H1 (cell line): ENCODE measurements around the gene FOXN3. TPM values are rescaled to one million over a fixed set of nuclear protein-coding genes. Genes with fewer than 3 reads are reported as not detected.

Experiments used
- EGR1 ChIP-seq: IDR thresholded peaks from 2 replicates; pipeline ENCODE4 v1.6.1; 2011; ENCODE audit warnings: low read depth, low read length, borderline replicate concordance
- PHF8 ChIP-seq: fragments of 200-600 bp; sonication (generic); conservative IDR thresholded peaks from 2 replicates; pipeline ENCODE4 v1.7.1; 2012; ENCODE audit warnings: low read depth, mild to moderate bottlenecking, inconsistent platforms, low read length, moderate library complexity
- polyA plus RNA-seq, 7 experiments: library from polyadenylated mRNA; depleted of rRNA in 3 of 7; stranded (reverse) in 5 of 7; unstranded in 2 of 7; fragments of >200 nt in 5 of 7; fragments of 200-250 nt in 2 of 7; gene quantifications; 1 replicate in 5 of 7; 2 replicates in 1 of 7; 4 replicates in 1 of 7; pipeline versions ENCODE4 v1.2.1 to v1.2.3, GENCODE V29; 2011 to 2013; ENCODE audit warnings: missing spikeins in 2 of 7, mixed read lengths in 2 of 7
- total RNA-seq: library from RNA; stranded (reverse); fragmentation: NEBNext Ultra II Directional; extraction: Animal tissue kit (Norgen Biotek cat#: 25700); gene quantifications from 2 replicates; pipeline ENCODE4 v1.2.1, GENCODE V29; 2021

Gene FOXN3
- total and polyA plus RNA-seq, 2 of the 8 experiments (the other 6 are each of a cell fraction or from before 2014, with no cell fraction given): 52.6 to 178 TPM

DNA sequence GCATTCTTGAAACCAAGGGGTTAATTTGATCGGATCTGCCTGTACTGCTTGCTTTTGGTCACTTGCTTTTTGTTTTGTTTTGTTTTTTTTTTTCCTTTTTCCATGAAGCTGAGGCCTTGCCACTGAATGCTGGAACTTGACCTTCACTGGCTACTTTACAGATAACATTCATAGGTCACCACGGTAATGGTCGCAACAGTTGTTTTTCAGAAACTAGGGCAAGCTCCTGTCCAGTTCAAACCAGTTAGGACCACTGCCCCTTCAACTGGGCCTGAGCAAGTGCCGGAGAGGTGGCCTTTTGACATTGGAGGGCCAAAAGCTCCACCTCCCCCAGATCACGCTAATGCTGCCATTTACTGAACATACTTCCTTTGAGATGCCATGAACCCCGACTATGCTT, 147.6 kb downstream of the FOXN3 start (continued):
- TF ChIP-seq PHF8 (no peak), EGR1 (no peak)
